LNCAP (cell line): Measurements from ENCODE around the gene ZDHHC21.

Experiments
- TF ChIP-seq, protein P1 (sequence below): fragments of 450-650 bp; IDR thresholded peaks from 2 replicates; pipeline ENCODE4 v1.5.1; 2017; ENCODE audit warnings: mild to moderate bottlenecking

The ZDHHC21 gene, protein sequence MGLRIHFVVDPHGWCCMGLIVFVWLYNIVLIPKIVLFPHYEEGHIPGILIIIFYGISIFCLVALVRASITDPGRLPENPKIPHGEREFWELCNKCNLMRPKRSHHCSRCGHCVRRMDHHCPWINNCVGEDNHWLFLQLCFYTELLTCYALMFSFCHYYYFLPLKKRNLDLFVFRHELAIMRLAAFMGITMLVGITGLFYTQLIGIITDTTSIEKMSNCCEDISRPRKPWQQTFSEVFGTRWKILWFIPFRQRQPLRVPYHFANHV

DNA sequence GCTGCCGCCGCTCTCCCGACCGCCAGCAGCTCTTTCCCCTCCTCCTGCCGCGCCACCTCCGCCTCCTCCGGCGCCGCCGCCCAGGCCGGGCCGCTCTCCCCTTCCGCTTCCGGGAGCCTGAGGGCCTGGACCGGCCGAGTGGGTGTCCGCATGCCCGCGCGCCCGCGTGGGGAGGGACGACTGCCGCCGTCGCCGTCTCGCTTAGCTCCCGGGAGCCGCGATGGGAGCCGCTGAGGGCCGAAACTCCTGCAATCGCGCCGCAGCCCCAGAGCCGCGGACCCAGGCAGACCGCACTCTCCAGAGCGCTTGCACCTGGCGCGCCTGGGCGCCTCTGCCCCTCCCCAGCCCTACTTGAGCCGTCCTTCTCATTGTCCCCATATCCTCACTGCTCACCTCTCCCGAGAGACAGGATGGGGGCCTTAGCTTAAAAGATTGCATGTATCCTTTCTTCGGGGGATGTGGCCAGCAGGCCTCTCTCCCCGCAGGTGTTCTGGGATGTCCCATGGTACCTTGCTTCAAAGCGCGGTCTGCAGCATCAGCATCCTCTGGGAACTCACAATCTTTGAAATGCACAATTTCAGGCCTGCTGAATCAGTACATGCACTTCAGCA lies at the start of gene ZDHHC21:
TSS of gene ZDHHC21 (minus strand) at position 182 of the 611 bp plus-strand sequence. CDS start 19,092 bp downstream, outside the sequence.
- TF ChIP-seq, protein P1, sequence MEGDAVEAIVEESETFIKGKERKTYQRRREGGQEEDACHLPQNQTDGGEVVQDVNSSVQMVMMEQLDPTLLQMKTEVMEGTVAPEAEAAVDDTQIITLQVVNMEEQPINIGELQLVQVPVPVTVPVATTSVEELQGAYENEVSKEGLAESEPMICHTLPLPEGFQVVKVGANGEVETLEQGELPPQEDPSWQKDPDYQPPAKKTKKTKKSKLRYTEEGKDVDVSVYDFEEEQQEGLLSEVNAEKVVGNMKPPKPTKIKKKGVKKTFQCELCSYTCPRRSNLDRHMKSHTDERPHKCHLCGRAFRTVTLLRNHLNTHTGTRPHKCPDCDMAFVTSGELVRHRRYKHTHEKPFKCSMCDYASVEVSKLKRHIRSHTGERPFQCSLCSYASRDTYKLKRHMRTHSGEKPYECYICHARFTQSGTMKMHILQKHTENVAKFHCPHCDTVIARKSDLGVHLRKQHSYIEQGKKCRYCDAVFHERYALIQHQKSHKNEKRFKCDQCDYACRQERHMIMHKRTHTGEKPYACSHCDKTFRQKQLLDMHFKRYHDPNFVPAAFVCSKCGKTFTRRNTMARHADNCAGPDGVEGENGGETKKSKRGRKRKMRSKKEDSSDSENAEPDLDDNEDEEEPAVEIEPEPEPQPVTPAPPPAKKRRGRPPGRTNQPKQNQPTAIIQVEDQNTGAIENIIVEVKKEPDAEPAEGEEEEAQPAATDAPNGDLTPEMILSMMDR = no peak

DNA sequence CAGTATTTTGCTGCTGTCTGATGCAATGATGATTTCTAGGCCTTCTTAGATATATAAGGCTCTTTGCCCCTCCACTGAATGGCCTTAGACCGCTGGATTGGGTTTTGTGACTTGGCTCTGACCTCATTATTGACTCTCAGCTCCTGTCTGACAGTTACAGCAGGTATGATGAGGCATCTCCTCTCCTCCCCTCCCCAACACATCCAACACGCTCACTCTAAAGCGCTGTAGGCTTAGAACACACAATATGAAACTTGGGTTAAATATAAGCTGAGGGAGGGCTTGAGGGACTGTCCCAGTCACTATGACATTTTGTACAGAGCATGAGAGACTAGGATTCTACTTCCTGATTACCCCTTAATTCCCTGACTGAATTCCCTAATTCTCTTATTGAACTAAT lies 48.1 kb upstream of the ZDHHC21 start:
- TF ChIP-seq, protein P1 = no peak

DNA sequence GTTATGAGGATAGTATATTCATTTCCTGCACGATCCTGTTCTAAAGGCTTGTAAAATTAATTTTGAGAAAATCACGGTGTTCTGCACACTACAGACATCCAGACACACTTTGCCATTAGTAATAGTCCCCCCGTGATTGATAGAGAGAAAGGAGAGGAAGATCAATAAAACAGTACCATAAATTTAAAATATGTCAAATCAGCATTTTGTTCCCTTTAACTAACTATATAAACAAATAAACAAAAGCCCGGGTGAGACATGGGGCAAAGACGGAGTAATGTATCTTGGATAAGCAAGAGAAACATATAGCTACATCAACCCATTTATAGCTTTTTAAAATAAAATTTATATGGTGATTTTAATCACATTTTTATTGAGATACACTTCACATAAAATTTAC lies 39.9 kb upstream of the ZDHHC21 start:
- TF ChIP-seq, protein P1 = no peak

DNA sequence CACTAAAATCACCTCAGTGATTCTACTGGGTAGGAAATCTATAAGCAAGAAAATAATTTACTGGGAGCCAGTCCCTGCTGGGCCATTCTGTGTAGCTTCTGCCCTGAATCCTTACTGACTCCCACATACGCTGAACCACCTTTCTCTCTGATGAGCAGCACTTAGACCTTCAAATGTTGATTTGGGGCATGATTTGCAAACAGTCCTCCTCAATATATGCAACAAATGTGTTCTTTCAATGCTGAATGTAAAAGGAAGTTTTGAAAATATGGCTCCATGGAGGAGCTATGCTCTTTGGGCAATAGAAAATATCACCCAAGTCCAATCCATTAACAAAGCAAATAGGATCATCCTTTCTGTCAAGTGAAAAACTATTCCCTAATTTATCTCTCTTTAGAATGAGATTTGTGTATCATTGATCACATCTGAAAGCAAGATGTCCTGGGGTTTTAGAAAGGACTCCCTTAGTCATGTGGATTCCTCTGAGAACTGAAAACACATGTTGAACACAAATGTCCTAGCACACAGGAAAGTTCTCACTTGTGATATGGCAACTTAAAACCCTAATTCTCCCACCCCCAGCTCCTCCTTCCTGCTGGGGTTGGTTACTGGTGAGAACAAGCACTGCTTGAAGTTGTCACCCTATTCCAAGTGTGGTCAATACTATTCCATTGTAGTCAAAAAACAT lies 38.2 kb upstream of the ZDHHC21 start:
- TF ChIP-seq, protein P1 = no peak

DNA sequence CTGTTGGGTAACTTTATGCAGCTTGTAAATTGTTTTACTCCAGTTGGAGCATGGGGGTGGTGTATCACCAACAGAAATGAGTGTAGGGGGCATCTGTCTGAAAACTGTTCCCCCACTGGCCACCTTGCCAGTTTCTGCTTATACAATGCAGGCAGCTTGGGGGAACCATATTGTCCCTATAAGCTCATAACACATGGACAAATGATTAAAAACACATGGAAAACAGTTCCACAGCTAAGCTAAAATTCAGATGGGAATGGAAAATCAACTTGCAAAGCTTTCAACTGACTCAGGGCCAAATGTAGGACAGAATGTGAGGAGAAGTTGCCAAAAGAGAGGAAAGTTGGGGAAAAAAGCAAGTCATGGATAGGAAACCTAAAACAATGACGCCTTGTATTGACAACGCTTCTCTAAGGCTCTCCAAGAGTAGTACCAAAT lies 37.2 kb upstream of the ZDHHC21 start:
- TF ChIP-seq, protein P1 = no peak

DNA sequence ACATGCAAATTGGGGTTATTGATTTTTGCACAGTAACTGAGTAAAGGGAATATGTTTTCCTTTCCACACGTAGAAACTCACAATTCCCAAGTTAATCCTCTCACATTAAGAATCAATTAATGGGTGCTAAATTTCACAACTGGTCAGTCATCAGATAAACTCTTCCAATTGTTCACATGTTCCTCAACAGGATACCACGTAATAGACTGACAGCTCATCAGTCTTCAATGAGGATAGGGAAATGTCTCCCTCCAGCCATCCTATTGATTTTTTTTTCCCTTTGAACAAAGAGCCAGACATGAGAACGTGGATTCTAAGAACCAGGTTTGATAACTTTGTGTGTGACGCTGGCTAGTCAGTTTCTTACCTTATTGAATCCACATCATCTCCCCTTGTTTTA lies 30.1 kb upstream of the ZDHHC21 start:
- TF ChIP-seq, protein P1 = no peak

DNA sequence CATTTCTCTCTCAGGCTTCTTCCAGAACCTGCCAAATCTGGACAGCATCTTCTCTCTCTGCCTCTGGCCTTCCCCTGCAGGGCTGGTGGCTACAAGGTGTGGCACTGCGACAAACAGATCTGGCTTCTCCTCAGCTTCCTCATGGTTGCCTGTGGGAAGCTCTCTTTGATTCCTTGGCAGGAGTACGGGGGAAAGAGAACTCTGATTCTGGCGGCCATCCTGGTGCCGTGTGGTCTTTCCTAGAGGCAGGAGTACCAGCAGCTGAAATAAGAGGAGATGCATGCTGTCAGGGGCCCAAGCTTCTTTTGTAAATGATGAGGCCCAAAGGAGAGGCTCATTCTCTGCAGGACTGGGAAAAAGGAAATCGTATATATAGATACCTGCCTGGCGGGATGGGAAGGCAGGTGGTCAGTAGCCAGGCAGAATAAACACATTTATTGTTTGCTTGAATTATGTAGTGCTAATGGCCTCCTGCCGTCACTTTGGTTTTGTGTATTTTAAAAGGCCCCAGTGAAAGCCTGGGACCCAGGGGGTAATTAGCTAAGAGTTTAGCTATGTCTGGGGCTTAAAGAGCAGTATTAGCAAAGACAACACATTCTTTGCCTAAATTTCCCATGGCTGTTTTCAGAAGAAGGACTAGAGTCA lies 29.3 kb upstream of the ZDHHC21 start, which contains the start of gene CER1:
TSS of gene CER1 (minus strand) at position 343 of the 645 bp plus-strand sequence. CDS start at position 282, 61 bp downstream.
- TF ChIP-seq, protein P1 = no peak
